ENCODE results near the gene PTPRS. TPM values are rescaled to one million over a fixed set of nuclear protein-coding genes. Genes with fewer than 3 reads are reported as not detected.

The PTPRS gene
- total RNA-seq, 1 donor from 2014 or later: 125 TPM

GRCh38 chr19:5304486-5304885 lies 36.1 kb downstream of the PTPRS start:
- H3K4me3 ChIP-seq (ENCODE audit: insufficient read depth, low read depth, low read length): no peak overlapping the region
- H3K9me3 Mint-ChIP-seq (ENCODE audit: unreplicated experiment): peaks cover under 1% of the 10 kb centered on the region

GRCh38 chr19:5303208-5303607 lies 37.4 kb downstream of the PTPRS start:
- peaks cover 4% of the 10 kb centered on the region for H3K27me3 Mint-ChIP-seq (ENCODE audit: low read depth, unreplicated experiment)
- H3K27ac Mint-ChIP-seq (ENCODE audit: unreplicated experiment): no peak overlapping the region
- H3K27me3 ChIP-seq (ENCODE audit: insufficient read depth, low read length): no peaks in the 10 kb centered on the region
- H3K4me1 ChIP-seq (ENCODE audit: insufficient read depth, low read length): peaks cover 4% of the 10 kb centered on the region
- H3K36me3 ChIP-seq (ENCODE audit: insufficient read depth, low read length): no peaks in the 10 kb centered on the region
- no peak overlapping the region for H2AFZ ChIP-seq (ENCODE audit: low read depth, low read length)
- no peak overlapping the region for H3K4me3 Mint-ChIP-seq (ENCODE audit: unreplicated experiment)
- peaks cover 3% of the 10 kb centered on the region for H3K79me2 ChIP-seq (ENCODE audit: insufficient read depth, low read length)
- FAIRE-seq: no peak
- H3K9me3 Mint-ChIP-seq (ENCODE audit: unreplicated experiment): peaks cover 3% of the 10 kb centered on the region
- H3K9me3 ChIP-seq (ENCODE audit: insufficient read depth, low read depth, low read length): no peaks in the 10 kb centered on the region
- no peak for TF ChIP-seq EZH2 (IDR thresholded peaks at IDR 0.05; ENCODE audit: insufficient read depth, low read length)
- peaks cover 29% of the 10 kb centered on the region for H4K20me1 ChIP-seq (ENCODE audit: insufficient read depth, low read length)
- H3K4me1 Mint-ChIP-seq (ENCODE audit: low read depth, unreplicated experiment): no peaks in the 10 kb centered on the region
- DNase-seq (ENCODE audit: low read depth): no peak
- H3K4me2 ChIP-seq (ENCODE audit: low read length): no peak overlapping the region
- no peak overlapping the region for H3K27ac ChIP-seq (ENCODE audit: low read depth, low read length)
- no peak overlapping the region for H3K9ac ChIP-seq (ENCODE audit: low read length)
- H3K36me3 Mint-ChIP-seq (ENCODE audit: low read depth, unreplicated experiment): peaks cover 2% of the 10 kb centered on the region
- no peak overlapping the region for H3K4me3 ChIP-seq (ENCODE audit: insufficient read depth, low read depth, low read length)

More at GRCh38 chr19:5304486-5304885, 36.1 kb downstream of the PTPRS start:
- TF ChIP-seq, protein P1, sequence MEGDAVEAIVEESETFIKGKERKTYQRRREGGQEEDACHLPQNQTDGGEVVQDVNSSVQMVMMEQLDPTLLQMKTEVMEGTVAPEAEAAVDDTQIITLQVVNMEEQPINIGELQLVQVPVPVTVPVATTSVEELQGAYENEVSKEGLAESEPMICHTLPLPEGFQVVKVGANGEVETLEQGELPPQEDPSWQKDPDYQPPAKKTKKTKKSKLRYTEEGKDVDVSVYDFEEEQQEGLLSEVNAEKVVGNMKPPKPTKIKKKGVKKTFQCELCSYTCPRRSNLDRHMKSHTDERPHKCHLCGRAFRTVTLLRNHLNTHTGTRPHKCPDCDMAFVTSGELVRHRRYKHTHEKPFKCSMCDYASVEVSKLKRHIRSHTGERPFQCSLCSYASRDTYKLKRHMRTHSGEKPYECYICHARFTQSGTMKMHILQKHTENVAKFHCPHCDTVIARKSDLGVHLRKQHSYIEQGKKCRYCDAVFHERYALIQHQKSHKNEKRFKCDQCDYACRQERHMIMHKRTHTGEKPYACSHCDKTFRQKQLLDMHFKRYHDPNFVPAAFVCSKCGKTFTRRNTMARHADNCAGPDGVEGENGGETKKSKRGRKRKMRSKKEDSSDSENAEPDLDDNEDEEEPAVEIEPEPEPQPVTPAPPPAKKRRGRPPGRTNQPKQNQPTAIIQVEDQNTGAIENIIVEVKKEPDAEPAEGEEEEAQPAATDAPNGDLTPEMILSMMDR (IDR thresholded peaks at IDR 0.05; ENCODE audit: insufficient read depth, low read depth, low read length): no peak
- Histone ChIP-seq H3K9ac (ENCODE audit: low read length) (no peak overlapping the region), H3K4me1 (ENCODE audit: insufficient read depth, low read length) (peaks cover 11% of the 10 kb centered on the region), H3K4me2 (ENCODE audit: low read length) (no peak overlapping the region), H3K9me3 (ENCODE audit: insufficient read depth, low read depth, low read length) (no peaks in the 10 kb centered on the region), H2AFZ (ENCODE audit: low read depth, low read length) (no peak overlapping the region), H3K36me3 (ENCODE audit: insufficient read depth, low read length) (no peaks in the 10 kb centered on the region), H4K20me1 (ENCODE audit: insufficient read depth, low read length) (peaks cover 25% of the 10 kb centered on the region), H3K79me2 (ENCODE audit: insufficient read depth, low read length) (peaks cover 3% of the 10 kb centered on the region), H3K27me3 (ENCODE audit: insufficient read depth, low read length) (no peaks in the 10 kb centered on the region), H3K27ac (ENCODE audit: low read depth, low read length) (no peak overlapping the region)
- Mint-ChIP-seq H3K4me3 (ENCODE audit: unreplicated experiment) (peak overlapping the region; percentile 17), H3K4me1 (ENCODE audit: low read depth, unreplicated experiment) (peaks cover under 1% of the 10 kb centered on the region), H3K36me3 (ENCODE audit: low read depth, unreplicated experiment) (peaks cover 4% of the 10 kb centered on the region), H3K27me3 (ENCODE audit: low read depth, unreplicated experiment) (peaks cover 4% of the 10 kb centered on the region), H3K27ac (ENCODE audit: unreplicated experiment) (peak overlapping the region; percentile 62)
- DNase-seq (ENCODE audit: low read depth): no peak
- FAIRE-seq: no peak

GRCh38 chr19:5302396-5302795 lies 38.2 kb downstream of the PTPRS start:
- H3K27ac ChIP-seq (ENCODE audit: low read depth, low read length): no peak overlapping the region
- Mint-ChIP-seq H3K4me1 (ENCODE audit: low read depth, unreplicated experiment) (no peaks in the 10 kb centered on the region), H3K27me3 (ENCODE audit: low read depth, unreplicated experiment) (peaks cover 4% of the 10 kb centered on the region), H3K27ac (ENCODE audit: unreplicated experiment) (no peak overlapping the region), H3K36me3 (ENCODE audit: low read depth, unreplicated experiment) (no peaks in the 10 kb centered on the region), H3K4me3 (ENCODE audit: unreplicated experiment) (no peak overlapping the region), H3K9me3 (ENCODE audit: unreplicated experiment) (peaks cover 3% of the 10 kb centered on the region)
- H3K9me3 ChIP-seq (ENCODE audit: insufficient read depth, low read depth, low read length): no peaks in the 10 kb centered on the region
- H3K4me1 ChIP-seq (ENCODE audit: insufficient read depth, low read length): no peaks in the 10 kb centered on the region
- no peaks in the 10 kb centered on the region for H3K27me3 ChIP-seq (ENCODE audit: insufficient read depth, low read length)
- TF ChIP-seq EZH2 (IDR thresholded peaks at IDR 0.05; ENCODE audit: insufficient read depth, low read length): no peak
- TF ChIP-seq, protein P1 (IDR thresholded peaks at IDR 0.05; ENCODE audit: insufficient read depth, low read depth, low read length): no peak
- no peak overlapping the region for H3K4me2 ChIP-seq (ENCODE audit: low read length)
- H3K79me2 ChIP-seq (ENCODE audit: insufficient read depth, low read length): peaks cover 3% of the 10 kb centered on the region
- H3K4me3 ChIP-seq (ENCODE audit: insufficient read depth, low read depth, low read length): no peak overlapping the region
- H3K36me3 ChIP-seq (ENCODE audit: insufficient read depth, low read length): no peaks in the 10 kb centered on the region
- no peak for DNase-seq (ENCODE audit: low read depth)
- H2AFZ ChIP-seq (ENCODE audit: low read depth, low read length): no peak overlapping the region
- FAIRE-seq: no peak
- peaks cover 35% of the 10 kb centered on the region for H4K20me1 ChIP-seq (ENCODE audit: insufficient read depth, low read length)
- no peak overlapping the region for H3K9ac ChIP-seq (ENCODE audit: low read length)
